ENCODE results near the gene CCDC157.

CCDC157 gene

DNA sequence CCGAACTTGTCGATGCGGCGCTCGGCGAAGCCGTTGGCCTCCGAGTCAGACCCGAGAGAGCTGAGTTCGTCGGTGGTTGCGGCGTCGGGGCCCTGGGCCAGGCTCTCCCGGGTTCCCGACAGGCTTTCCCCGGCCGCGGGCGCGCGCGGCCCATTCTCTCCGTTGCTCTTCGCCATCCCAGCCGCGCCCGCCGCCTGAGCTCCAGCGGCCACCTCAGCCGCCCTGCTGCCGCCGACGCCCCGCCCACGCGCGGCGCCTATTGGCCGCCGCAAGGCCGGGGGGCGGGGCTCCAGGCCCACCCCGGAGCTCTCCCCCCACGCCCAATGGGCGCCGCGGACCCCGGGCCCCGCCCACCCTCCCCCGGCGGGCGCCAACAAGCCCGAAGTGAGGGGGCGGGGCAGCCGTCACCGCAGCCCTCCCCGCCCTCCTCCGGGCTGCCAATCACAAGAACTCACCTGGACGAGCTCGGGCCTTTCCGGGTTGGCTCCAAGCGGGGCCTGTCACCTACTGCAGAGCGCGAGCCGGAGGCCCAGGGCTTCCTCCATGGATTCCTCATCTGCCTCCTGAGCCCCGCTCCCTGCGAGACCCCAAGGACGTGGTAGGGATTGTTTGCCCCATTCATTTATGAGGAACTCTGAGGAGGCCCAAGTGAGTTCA, 30.0 kb upstream of the CCDC157 start, which contains the start of gene TBC1D10A:
TBC1D10A (minus strand) TSS at position 236 of the 657 bp plus-strand sequence; CDS start at position 176, 60 bp downstream.
- ATAC-seq, result peak; percentile 86
- TF ChIP-seq, protein P1, sequence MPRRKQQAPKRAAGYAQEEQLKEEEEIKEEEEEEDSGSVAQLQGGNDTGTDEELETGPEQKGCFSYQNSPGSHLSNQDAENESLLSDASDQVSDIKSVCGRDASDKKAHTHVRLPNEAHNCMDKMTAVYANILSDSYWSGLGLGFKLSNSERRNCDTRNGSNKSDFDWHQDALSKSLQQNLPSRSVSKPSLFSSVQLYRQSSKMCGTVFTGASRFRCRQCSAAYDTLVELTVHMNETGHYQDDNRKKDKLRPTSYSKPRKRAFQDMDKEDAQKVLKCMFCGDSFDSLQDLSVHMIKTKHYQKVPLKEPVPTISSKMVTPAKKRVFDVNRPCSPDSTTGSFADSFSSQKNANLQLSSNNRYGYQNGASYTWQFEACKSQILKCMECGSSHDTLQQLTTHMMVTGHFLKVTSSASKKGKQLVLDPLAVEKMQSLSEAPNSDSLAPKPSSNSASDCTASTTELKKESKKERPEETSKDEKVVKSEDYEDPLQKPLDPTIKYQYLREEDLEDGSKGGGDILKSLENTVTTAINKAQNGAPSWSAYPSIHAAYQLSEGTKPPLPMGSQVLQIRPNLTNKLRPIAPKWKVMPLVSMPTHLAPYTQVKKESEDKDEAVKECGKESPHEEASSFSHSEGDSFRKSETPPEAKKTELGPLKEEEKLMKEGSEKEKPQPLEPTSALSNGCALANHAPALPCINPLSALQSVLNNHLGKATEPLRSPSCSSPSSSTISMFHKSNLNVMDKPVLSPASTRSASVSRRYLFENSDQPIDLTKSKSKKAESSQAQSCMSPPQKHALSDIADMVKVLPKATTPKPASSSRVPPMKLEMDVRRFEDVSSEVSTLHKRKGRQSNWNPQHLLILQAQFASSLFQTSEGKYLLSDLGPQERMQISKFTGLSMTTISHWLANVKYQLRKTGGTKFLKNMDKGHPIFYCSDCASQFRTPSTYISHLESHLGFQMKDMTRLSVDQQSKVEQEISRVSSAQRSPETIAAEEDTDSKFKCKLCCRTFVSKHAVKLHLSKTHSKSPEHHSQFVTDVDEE (CRISPR knock-in tag; IDR thresholded peaks at IDR 0.05), result no peak
- TF ChIP-seq ZFP3 (CRISPR knock-in tag; IDR thresholded peaks at IDR 0.05) (no peak), ZNF70 (CRISPR knock-in tag; IDR thresholded peaks at IDR 0.05) (no peak), GLIS3 (CRISPR knock-in tag; IDR thresholded peaks at IDR 0.05) (no peak), TCF4 (CRISPR knock-in tag; IDR thresholded peaks at IDR 0.05; ENCODE audit: borderline replicate concordance) (no peak), ARNTL (CRISPR knock-in tag; IDR thresholded peaks at IDR 0.05; ENCODE audit: borderline replicate concordance, low read depth) (no peak), TOX (CRISPR knock-in tag; IDR thresholded peaks at IDR 0.05; ENCODE audit: borderline replicate concordance) (no peak), OSR1 (CRISPR knock-in tag; IDR thresholded peaks at IDR 0.05) (no peak), CSDC2 (CRISPR knock-in tag; IDR thresholded peaks at IDR 0.05) (no peak), RARB (CRISPR knock-in tag; IDR thresholded peaks at IDR 0.05) (no peak), PPARA (CRISPR knock-in tag; IDR thresholded peaks at IDR 0.05; ENCODE audit: borderline replicate concordance) (no peak), ESRRG (CRISPR knock-in tag; IDR thresholded peaks at IDR 0.05) (no peak), BACH2 (CRISPR knock-in tag; IDR thresholded peaks at IDR 0.05; ENCODE audit: borderline replicate concordance) (no peak), ZNF565 (CRISPR knock-in tag; conservative IDR thresholded peaks at IDR 0.05; ENCODE audit: low read depth) (no peak), ZFP30 (CRISPR knock-in tag; IDR thresholded peaks at IDR 0.05) (no peak)
- TF ChIP-seq, protein P2, sequence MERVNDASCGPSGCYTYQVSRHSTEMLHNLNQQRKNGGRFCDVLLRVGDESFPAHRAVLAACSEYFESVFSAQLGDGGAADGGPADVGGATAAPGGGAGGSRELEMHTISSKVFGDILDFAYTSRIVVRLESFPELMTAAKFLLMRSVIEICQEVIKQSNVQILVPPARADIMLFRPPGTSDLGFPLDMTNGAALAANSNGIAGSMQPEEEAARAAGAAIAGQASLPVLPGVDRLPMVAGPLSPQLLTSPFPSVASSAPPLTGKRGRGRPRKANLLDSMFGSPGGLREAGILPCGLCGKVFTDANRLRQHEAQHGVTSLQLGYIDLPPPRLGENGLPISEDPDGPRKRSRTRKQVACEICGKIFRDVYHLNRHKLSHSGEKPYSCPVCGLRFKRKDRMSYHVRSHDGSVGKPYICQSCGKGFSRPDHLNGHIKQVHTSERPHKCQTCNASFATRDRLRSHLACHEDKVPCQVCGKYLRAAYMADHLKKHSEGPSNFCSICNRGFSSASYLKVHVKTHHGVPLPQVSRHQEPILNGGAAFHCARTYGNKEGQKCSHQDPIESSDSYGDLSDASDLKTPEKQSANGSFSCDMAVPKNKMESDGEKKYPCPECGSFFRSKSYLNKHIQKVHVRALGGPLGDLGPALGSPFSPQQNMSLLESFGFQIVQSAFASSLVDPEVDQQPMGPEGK (CRISPR knock-in tag; IDR thresholded peaks at IDR 0.05; ENCODE audit: borderline replicate concordance), result no peak
- TF ChIP-seq, protein P3, sequence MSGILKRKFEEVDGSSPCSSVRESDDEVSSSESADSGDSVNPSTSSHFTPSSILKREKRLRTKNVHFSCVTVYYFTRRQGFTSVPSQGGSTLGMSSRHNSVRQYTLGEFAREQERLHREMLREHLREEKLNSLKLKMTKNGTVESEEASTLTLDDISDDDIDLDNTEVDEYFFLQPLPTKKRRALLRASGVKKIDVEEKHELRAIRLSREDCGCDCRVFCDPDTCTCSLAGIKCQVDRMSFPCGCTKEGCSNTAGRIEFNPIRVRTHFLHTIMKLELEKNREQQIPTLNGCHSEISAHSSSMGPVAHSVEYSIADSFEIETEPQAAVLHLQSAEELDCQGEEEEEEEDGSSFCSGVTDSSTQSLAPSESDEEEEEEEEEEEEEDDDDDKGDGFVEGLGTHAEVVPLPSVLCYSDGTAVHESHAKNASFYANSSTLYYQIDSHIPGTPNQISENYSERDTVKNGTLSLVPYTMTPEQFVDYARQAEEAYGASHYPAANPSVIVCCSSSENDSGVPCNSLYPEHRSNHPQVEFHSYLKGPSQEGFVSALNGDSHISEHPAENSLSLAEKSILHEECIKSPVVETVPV (CRISPR knock-in tag; IDR thresholded peaks at IDR 0.05), result no peak
- TF ChIP-seq, protein P4, sequence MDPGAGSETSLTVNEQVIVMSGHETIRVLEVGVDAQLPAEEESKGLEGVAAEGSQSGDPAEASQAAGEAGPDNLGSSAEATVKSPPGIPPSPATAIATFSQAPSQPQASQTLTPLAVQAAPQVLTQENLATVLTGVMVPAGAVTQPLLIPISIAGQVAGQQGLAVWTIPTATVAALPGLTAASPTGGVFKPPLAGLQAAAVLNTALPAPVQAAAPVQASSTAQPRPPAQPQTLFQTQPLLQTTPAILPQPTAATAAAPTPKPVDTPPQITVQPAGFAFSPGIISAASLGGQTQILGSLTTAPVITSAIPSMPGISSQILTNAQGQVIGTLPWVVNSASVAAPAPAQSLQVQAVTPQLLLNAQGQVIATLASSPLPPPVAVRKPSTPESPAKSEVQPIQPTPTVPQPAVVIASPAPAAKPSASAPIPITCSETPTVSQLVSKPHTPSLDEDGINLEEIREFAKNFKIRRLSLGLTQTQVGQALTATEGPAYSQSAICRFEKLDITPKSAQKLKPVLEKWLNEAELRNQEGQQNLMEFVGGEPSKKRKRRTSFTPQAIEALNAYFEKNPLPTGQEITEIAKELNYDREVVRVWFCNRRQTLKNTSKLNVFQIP (CRISPR knock-in tag; IDR thresholded peaks at IDR 0.05; ENCODE audit: borderline replicate concordance, low read depth), result no peak

DNA sequence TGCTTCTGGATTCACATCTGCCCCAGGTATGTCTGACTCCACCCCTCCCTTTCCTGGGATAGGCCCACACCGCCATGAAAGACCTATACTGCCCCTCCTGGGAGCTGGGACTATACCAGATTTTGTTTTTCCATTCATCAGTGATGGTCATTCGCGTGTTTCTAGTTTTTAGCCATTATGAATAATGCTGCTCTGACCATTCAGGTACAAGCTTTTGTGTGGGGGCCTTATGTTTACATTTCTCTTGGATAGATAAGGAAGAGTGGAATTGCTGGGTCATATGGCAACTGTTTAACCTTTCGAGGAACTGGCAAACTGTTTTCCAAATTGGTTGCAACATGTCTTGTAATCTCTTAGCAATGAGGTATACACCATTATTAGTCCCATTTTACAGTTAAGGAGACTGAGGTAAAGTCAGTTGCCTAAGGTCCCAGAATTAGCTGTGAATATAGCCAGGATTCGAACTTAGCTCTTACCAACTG, 28.9 kb upstream of the CCDC157 start:
- no peak for ATAC-seq
- TF ChIP-seq ESRRG (CRISPR knock-in tag; IDR thresholded peaks at IDR 0.05) (no peak), ZFP3 (CRISPR knock-in tag; IDR thresholded peaks at IDR 0.05) (no peak), GLIS3 (CRISPR knock-in tag; IDR thresholded peaks at IDR 0.05) (no peak), ARNTL (CRISPR knock-in tag; IDR thresholded peaks at IDR 0.05; ENCODE audit: borderline replicate concordance, low read depth) (no peak), ZNF70 (CRISPR knock-in tag; IDR thresholded peaks at IDR 0.05) (no peak), OSR1 (CRISPR knock-in tag; IDR thresholded peaks at IDR 0.05) (no peak), ZC3H10 (CRISPR knock-in tag; IDR thresholded peaks at IDR 0.05) (no peak), TOX (CRISPR knock-in tag; IDR thresholded peaks at IDR 0.05; ENCODE audit: borderline replicate concordance) (no peak), ZFP30 (CRISPR knock-in tag; IDR thresholded peaks at IDR 0.05) (no peak), BACH2 (CRISPR knock-in tag; IDR thresholded peaks at IDR 0.05; ENCODE audit: borderline replicate concordance) (no peak), CSDC2 (CRISPR knock-in tag; IDR thresholded peaks at IDR 0.05) (no peak), PPARA (CRISPR knock-in tag; IDR thresholded peaks at IDR 0.05; ENCODE audit: borderline replicate concordance) (no peak), ZNF8 (CRISPR knock-in tag; IDR thresholded peaks at IDR 0.05) (no peak)
- TF ChIP-seq, protein P2 (CRISPR knock-in tag; IDR thresholded peaks at IDR 0.05; ENCODE audit: borderline replicate concordance), result no peak
- TF ChIP-seq, protein P5, sequence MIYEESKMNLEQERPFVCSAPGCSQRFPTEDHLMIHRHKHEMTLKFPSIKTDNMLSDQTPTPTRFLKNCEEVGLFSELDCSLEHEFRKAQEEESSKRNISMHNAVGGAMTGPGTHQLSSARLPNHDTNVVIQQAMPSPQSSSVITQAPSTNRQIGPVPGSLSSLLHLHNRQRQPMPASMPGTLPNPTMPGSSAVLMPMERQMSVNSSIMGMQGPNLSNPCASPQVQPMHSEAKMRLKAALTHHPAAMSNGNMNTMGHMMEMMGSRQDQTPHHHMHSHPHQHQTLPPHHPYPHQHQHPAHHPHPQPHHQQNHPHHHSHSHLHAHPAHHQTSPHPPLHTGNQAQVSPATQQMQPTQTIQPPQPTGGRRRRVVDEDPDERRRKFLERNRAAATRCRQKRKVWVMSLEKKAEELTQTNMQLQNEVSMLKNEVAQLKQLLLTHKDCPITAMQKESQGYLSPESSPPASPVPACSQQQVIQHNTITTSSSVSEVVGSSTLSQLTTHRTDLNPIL (CRISPR knock-in tag; IDR thresholded peaks at IDR 0.05; ENCODE audit: low read depth), result no peak
- TF ChIP-seq, protein P4 (CRISPR knock-in tag; IDR thresholded peaks at IDR 0.05; ENCODE audit: borderline replicate concordance, low read depth), result no peak

All from SK-N-SH treated with all-trans-retinoic acid at 6 μM for 48 hours (cell line).